CD14-positive monocyte (primary cell): Measurements from ENCODE around the gene FBXO31. TPM values are rescaled to one million over a fixed set of nuclear protein-coding genes. Genes with fewer than 3 reads are reported as not detected.

Experiments used
- DNase-seq, 3 donors: peaks; one replicate each; pipeline ENCODE4 v3.0.0-alpha.2; 2011 to 2022
- H2AFZ ChIP-seq: 2 replicates; pipeline ENCODE4 v1.6.0; 2012; ENCODE audit warnings: mild to moderate bottlenecking, low read depth, low read length, inconsistent platforms; ENCODE audit not compliant: insufficient read depth, poor library complexity, severe bottlenecking
- H3K27ac ChIP-seq, 2 donors: 1 replicate in 1 of 2; 2 replicates in 1 of 2; pipeline ENCODE4 v1.5.1; 2012 to 2013; ENCODE audit warnings: low read length in 2 of 2, control low read depth in 1 of 2, inconsistent platforms in 1 of 2, low read depth in 1 of 2, mild to moderate bottlenecking in 1 of 2
- H3K27me3 ChIP-seq, 2 donors: one replicate each; pipeline versions ENCODE4 v1.6.0 to v1.6.1; 2011 to 2013; ENCODE audit warnings: low read length in 2 of 2; ENCODE audit not compliant: control insufficient read depth in 2 of 2, insufficient read depth in 2 of 2
- H3K36me3 ChIP-seq, 2 donors: replicated peaks in 1 of 2; 1 replicate in 1 of 2; 2 replicates in 1 of 2; pipeline versions ENCODE4 v1.5.1 to v1.6.1; 2012 to 2013; ENCODE audit warnings: low read length in 2 of 2, control low read depth in 1 of 2, inconsistent platforms in 1 of 2, mild to moderate bottlenecking in 1 of 2; ENCODE audit not compliant: insufficient read depth in 2 of 2, control insufficient read depth in 1 of 2
- H3K4me1 ChIP-seq, 2 donors: 1 replicate in 1 of 2; 2 replicates in 1 of 2; pipeline versions ENCODE4 v1.5.1 to v1.6.1; 2012 to 2013; ENCODE audit warnings: low read length in 2 of 2, control low read depth in 1 of 2, inconsistent platforms in 1 of 2, mild to moderate bottlenecking in 1 of 2, moderate library complexity in 1 of 2; ENCODE audit not compliant: insufficient read depth in 2 of 2, control insufficient read depth in 1 of 2
- H3K4me2 ChIP-seq: replicated peaks from 2 replicates; pipeline ENCODE3; 2012; ENCODE audit warnings: low read length, moderate library complexity, mild to moderate bottlenecking; ENCODE audit not compliant: poor library complexity, severe bottlenecking; ENCODE audit errors: extremely low read depth
- H3K4me3 ChIP-seq, 3 experiments: fragments of 200-600 bp in 1 of 3; sonication (generic) in 1 of 3; replicated peaks in 1 of 3; 1 replicate in 2 of 3; 2 replicates in 1 of 3; pipeline ENCODE4 v1.5.1; 2011 to 2013; ENCODE audit warnings: low read length in 3 of 3, mild to moderate bottlenecking in 3 of 3, control low read depth in 2 of 3, low read depth in 2 of 3, inconsistent platforms in 1 of 3, moderate library complexity in 1 of 3
- H3K79me2 ChIP-seq: 2 replicates; pipeline ENCODE4 v1.6.0; 2012; ENCODE audit warnings: mild to moderate bottlenecking, control low read depth, inconsistent platforms, low read length, moderate library complexity; ENCODE audit not compliant: insufficient read depth
- H3K9ac ChIP-seq: 2 replicates; pipeline ENCODE4 v1.6.0; 2017; ENCODE audit warnings: low read length, mild to moderate bottlenecking; ENCODE audit not compliant: insufficient read depth, poor library complexity, severe bottlenecking
- H3K9me3 ChIP-seq, 2 donors: replicated peaks in 1 of 2; 1 replicate in 1 of 2; 2 replicates in 1 of 2; pipeline versions ENCODE4 v1.5.1 to v1.6.1; 2012 to 2013; ENCODE audit warnings: low read length in 2 of 2, control low read depth in 1 of 2; ENCODE audit not compliant: control insufficient read depth in 1 of 2, insufficient read depth in 1 of 2
- H4K20me1 ChIP-seq: 2 replicates; pipeline ENCODE4 v1.6.0; 2012; ENCODE audit warnings: mild to moderate bottlenecking, low read length, control low read depth, moderate library complexity; ENCODE audit not compliant: insufficient read depth
- H3K27ac Mint-ChIP-seq, 7 donors: one replicate each; pipeline ENCODE4 v1.8.0; 2020; ENCODE audit warnings: mild to moderate bottlenecking in 7 of 7, mixed read lengths in 7 of 7, moderate library complexity in 6 of 7, inconsistent platforms in 2 of 7
- H3K27me3 Mint-ChIP-seq, 3 donors: one replicate each; pipeline ENCODE4 v1.8.0; 2021 to 2022; ENCODE audit warnings: low read depth in 3 of 3, mild to moderate bottlenecking in 3 of 3, mixed read lengths in 3 of 3, moderate library complexity in 3 of 3, inconsistent platforms in 1 of 3
- H3K36me3 Mint-ChIP-seq, 2 donors: one replicate each; pipeline ENCODE4 v1.8.0; 2020; ENCODE audit warnings: mixed read lengths in 2 of 2, inconsistent platforms in 1 of 2, mild to moderate bottlenecking in 1 of 2
- H3K4me1 Mint-ChIP-seq: one replicate; pipeline ENCODE4 v1.8.0; 2020; ENCODE audit warnings: mild to moderate bottlenecking, mixed read lengths
- H3K4me3 Mint-ChIP-seq, 2 donors: one replicate each; pipeline ENCODE4 v1.8.0; 2020; ENCODE audit warnings: mild to moderate bottlenecking in 2 of 2, mixed read lengths in 2 of 2, moderate library complexity in 1 of 2
- H3K9me3 Mint-ChIP-seq, 7 donors: one replicate each; pipeline ENCODE4 v1.8.0; 2020 to 2022; ENCODE audit warnings: mixed read lengths in 7 of 7, mild to moderate bottlenecking in 6 of 7, moderate library complexity in 6 of 7, inconsistent platforms in 2 of 7
- WGBS: methylation state at CpG from one replicate; pipeline ENCODE4 v1.1.5; 2013; ENCODE audit warnings: missing lambda C conversion rate; ENCODE audit not compliant: insufficient coverage; 5-methylcytosine and 5-hydroxymethylcytosine counted together
- intact Hi-C, 2 donors: fragments of 100-400 bp; cut with micrococcal nuclease; formaldehyde crosslinking; loops; one replicate each; pipeline versions ENCODE4 v1.15.0 to v1.15.1; 2023
- polyA plus RNA-seq, 3 donors: library from polyadenylated mRNA; depleted of rRNA in 1 of 3; unstranded in 2 of 3; stranded (reverse) in 1 of 3; fragments of 300-500 nt in 2 of 3; fragments of >200 nt in 1 of 3; fragmentation: Illumina TruSeq in 2 of 3; gene quantifications; 1 replicate in 2 of 3; 2 replicates in 1 of 3; pipeline ENCODE4 v1.2.3, GENCODE V29; 2012 to 2021
- TF ChIP-seq, protein P1 (sequence below): fragments of 200-600 bp; IDR thresholded peaks from one replicate; pipeline ENCODE4 v1.8.0; 2022; ENCODE audit warnings: antibody characterized with exemption, mild to moderate bottlenecking

Gene FBXO31
- polyA plus RNA-seq, 3 donors, result 2.0 to 5.6 (median 3.3) TPM

DNA sequence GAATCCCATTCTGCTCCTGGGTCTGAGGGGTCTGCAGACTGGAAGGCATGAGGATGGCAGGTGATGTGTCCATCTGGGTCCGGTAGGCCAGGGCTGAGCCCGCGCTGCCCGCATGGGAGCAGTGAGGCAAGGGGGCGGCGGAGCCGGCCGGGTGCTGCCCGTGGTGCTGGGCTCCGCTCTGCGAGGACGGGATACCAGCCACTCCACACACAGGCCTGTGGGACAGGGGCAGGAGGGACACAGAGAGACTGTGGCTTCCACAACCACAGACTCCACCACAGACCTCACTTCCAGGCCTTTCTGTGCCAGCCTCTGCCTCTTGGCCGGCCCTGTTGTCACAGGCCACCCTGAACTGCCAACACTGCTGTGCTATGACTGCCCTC is 33.9 kb upstream of the FBXO31 start:
- H3K4me1 Mint-ChIP-seq, result no peaks in the 10 kb centered on the region
- DNase-seq, result no peak
- Histone ChIP-seq H2AFZ (no peak overlapping the region), H3K27ac (no peak overlapping the region), H3K4me3 (no peak overlapping the region), H3K4me2 (no peak overlapping the region), H3K9me3 (no peaks in the 10 kb centered on the region), H3K79me2 (no peaks in the 10 kb centered on the region), H3K27me3 (no peaks in the 10 kb centered on the region), H3K4me1 (no peaks in the 10 kb centered on the region), H4K20me1 (no peaks in the 10 kb centered on the region), H3K9ac (no peak overlapping the region), H3K36me3 (peaks cover 27 to 47% of the 10 kb centered on the region in 2 donors)
- TF ChIP-seq, protein P1, sequence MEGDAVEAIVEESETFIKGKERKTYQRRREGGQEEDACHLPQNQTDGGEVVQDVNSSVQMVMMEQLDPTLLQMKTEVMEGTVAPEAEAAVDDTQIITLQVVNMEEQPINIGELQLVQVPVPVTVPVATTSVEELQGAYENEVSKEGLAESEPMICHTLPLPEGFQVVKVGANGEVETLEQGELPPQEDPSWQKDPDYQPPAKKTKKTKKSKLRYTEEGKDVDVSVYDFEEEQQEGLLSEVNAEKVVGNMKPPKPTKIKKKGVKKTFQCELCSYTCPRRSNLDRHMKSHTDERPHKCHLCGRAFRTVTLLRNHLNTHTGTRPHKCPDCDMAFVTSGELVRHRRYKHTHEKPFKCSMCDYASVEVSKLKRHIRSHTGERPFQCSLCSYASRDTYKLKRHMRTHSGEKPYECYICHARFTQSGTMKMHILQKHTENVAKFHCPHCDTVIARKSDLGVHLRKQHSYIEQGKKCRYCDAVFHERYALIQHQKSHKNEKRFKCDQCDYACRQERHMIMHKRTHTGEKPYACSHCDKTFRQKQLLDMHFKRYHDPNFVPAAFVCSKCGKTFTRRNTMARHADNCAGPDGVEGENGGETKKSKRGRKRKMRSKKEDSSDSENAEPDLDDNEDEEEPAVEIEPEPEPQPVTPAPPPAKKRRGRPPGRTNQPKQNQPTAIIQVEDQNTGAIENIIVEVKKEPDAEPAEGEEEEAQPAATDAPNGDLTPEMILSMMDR, result no peak
- 74% methylated on average over 4 of the region's 13 CpGs for WGBS
- H3K4me3 Mint-ChIP-seq, result no peak overlapping the region
- peaks cover 53 to 80% of the 10 kb centered on the region in 2 donors for H3K36me3 Mint-ChIP-seq
- H3K27ac Mint-ChIP-seq, result peak overlapping the region in 1 of 7 donors; percentile 35
- H3K27me3 Mint-ChIP-seq, result peaks cover 0 to 3% (median 2%) of the 10 kb centered on the region in 3 donors
- peaks cover 0 to 5% (median 0%) of the 10 kb centered on the region in 7 donors for H3K9me3 Mint-ChIP-seq
- intact Hi-C loops, result loop anchor here in 1 of 2 donors (5.0 kb wide), 1 partner anchor 220 kb away; no protein-coding TSS in a partner anchor

GRCh38 chr16:87416826-87417527 is 33.4 kb upstream of the FBXO31 start:
- Histone ChIP-seq H3K27ac (no peak overlapping the region), H3K79me2 (no peaks in the 10 kb centered on the region), H3K9me3 (no peaks in the 10 kb centered on the region), H3K27me3 (no peaks in the 10 kb centered on the region), H4K20me1 (no peaks in the 10 kb centered on the region), H2AFZ (no peak overlapping the region), H3K4me1 (no peaks in the 10 kb centered on the region), H3K4me3 (no peak overlapping the region), H3K4me2 (no peak overlapping the region), H3K36me3 (peaks cover 32 to 53% of the 10 kb centered on the region in 2 donors), H3K9ac (no peak overlapping the region)
- WGBS, result 93% methylated on average over 21 of the region's 23 CpGs
- Mint-ChIP-seq H3K36me3 (peaks cover 56 to 80% of the 10 kb centered on the region in 2 donors), H3K4me3 (no peak overlapping the region), H3K27ac (peak overlapping the region in 1 of 7 donors; percentile 7), H3K4me1 (no peaks in the 10 kb centered on the region), H3K27me3 (peaks cover 0 to 3% (median 2%) of the 10 kb centered on the region in 3 donors), H3K9me3 (peaks cover 0 to 2% (median 0%) of the 10 kb centered on the region in 7 donors)
- TF ChIP-seq, protein P1, result peak; percentile 62
- no peak for DNase-seq
- intact Hi-C loops, result loop anchor here in 1 of 2 donors (5.0 kb wide), 1 partner anchor 220 kb away; no protein-coding TSS in a partner anchor
